CD4-positive, alpha-beta T cell treated with Interleukin-4 for 4 hours (primary cell): ENCODE measurements around the gene FASTKD1.
"Not testable (repeated sequence)": the region's sequence is repeated elsewhere in the genome, so short reads cannot be mapped to it uniquely, and the experiment has no call there.

ENCODE experiments used
- DNase-seq: peaks from one replicate; pipeline ENCODE4 v3.0.0-alpha.2; 2020

Gene FASTKD1, protein sequence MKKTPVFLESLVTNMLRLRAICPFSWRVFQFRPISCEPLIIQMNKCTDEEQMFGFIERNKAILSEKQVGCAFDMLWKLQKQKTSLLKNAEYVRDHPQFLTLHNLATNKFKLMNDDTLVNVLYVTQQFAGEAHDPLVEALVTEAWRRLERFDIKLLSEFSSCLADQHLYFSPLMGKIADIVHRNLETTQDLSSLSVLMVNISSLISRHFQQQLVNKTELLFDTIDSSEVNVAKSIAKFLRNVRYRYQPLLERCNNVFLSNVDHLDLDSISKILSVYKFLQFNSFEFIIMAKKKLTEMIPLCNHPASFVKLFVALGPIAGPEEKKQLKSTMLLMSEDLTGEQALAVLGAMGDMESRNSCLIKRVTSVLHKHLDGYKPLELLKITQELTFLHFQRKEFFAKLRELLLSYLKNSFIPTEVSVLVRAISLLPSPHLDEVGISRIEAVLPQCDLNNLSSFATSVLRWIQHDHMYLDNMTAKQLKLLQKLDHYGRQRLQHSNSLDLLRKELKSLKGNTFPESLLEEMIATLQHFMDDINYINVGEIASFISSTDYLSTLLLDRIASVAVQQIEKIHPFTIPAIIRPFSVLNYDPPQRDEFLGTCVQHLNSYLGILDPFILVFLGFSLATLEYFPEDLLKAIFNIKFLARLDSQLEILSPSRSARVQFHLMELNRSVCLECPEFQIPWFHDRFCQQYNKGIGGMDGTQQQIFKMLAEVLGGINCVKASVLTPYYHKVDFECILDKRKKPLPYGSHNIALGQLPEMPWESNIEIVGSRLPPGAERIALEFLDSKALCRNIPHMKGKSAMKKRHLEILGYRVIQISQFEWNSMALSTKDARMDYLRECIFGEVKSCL

GRCh38 chr2:169573160-169573973, at the start of gene FASTKD1:
Gene FASTKD1 (minus strand): TSS chr2:169573865. CDS start chr2:169572029, 1,836 bp downstream.
- peak; percentile 89 for DNase-seq

- DNase-seq = no peak
Measured at GRCh38 chr2:169623235-169623634, 49.6 kb upstream of the FASTKD1 start.

GRCh38 chr2:169620509-169620908, 46.8 kb upstream of the FASTKD1 start:
- no peak for DNase-seq

GRCh38 chr2:169619946-169620345, 46.3 kb upstream of the FASTKD1 start:
- no peak for DNase-seq

DNA sequence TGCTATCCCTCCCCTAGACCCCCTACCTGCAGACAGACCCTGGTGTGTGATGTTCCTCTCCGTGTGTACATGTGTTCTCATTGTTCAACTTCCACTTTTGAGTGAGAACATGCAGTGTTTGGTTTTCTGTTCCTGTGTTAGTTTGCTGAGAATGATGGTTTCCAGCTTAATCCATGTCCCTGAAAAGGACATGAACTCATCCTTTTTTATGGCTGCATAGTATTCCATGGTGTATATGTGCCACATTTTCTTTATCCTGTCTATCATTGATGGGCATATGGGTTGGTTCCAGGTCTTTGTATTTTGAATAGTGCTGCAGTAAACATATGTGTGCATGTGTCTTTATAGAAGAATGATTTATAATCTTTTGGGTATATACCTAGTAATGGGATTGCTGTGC, 42.3 kb upstream of the FASTKD1 start:
- DNase-seq = not testable (repeated sequence)

GRCh38 chr2:169613876-169614275, 40.2 kb upstream of the FASTKD1 start:
- DNase-seq = no peak

DNA sequence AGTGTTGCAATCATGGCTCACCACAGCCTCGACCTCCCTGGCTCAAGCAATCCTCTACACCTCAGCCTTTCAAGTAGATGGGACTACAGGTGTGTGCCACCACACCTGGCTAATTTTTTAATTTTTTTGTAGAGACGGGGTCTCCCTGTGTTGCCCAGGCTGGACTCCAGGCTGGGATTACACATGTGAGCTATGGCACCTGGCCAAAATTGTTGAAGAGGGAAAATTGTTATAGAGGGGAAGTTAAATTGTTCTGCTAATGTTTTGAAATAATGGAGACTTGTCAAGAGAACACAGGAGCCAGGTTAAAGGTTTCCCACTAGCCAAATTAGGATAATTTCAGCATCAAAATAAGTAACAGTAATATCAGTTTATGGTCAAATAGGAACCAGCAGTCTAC, 35.6 kb upstream of the FASTKD1 start:
- no peak for DNase-seq

DNA sequence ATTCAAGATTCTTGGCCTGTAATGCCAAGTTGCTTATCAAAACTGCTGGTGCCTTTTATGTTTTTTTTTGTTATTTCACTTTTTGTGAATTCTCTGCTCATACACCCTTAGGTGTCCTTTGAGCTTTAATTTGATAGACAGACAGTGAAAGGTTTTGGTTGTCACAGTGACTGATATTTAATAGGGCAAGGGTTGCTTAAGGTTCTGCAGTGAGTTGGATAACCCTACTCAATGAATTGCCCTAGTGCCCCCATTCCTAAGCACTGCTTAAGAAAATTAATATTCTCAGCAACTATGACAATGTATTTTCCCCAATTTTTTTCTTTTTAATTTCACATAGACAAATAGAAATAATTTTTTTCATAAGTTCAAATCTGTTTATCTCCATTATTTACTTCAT, 25.9 kb upstream of the FASTKD1 start:
- no peak for DNase-seq

DNA sequence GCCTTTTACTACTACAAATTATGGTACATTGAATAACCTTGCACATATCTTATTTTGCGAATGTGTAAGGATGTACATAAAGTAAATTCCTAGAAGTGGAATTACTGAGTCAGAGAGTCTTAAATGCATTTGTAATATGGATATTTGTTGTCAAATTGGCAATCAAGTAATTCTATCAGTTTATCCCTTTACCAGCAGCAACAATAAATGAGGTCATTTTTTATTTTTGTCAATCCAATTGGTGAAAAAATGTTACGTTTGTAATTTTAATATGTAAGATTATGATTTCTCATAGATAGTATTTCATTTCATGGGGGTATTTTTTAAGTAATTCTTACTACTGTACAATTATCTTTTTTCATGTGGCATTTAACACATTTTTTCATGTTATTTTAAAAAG, 25.3 kb upstream of the FASTKD1 start:
- no peak for DNase-seq

GRCh38 chr2:169596546-169596945, 22.9 kb upstream of the FASTKD1 start:
- not testable (repeated sequence) for DNase-seq

GRCh38 chr2:169590804-169591203, 17.1 kb upstream of the FASTKD1 start:
- no peak for DNase-seq

GRCh38 chr2:169585673-169586072, 12.0 kb upstream of the FASTKD1 start:
- no peak for DNase-seq

GRCh38 chr2:169584005-169584877, 10.6 kb upstream of the FASTKD1 start, which contains the start of gene PPIG:
Gene PPIG (plus strand): TSS chr2:169584351. CDS start chr2:169604042, 19,691 bp downstream.
- peak; percentile 87 for DNase-seq

- no peak for DNase-seq
Measured at GRCh38 chr2:169583518-169583917, 9.9 kb upstream of the FASTKD1 start.

- DNase-seq = not testable (repeated sequence)
Measured at GRCh38 chr2:169582552-169583266, 9.0 kb upstream of the FASTKD1 start.

DNA sequence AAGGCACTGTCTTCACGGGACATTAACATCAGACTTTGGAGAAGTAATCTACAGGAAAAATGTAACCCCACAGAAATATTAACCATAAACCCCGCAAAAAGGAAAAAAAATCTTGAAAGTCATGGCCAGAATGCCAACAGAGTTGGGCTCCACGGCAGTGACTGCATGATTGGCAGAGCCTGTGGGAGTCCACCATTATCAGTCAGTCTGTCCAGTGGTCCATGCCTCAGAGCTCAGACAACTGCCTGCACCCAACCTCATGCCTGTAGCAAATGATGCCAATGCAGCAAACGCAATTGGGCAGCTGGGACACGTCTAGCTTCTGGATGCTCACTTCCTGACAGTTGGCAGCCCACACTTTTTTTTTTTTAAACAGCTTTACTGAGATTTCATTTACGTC, 5.4 kb upstream of the FASTKD1 start:
- DNase-seq = no peak

DNA sequence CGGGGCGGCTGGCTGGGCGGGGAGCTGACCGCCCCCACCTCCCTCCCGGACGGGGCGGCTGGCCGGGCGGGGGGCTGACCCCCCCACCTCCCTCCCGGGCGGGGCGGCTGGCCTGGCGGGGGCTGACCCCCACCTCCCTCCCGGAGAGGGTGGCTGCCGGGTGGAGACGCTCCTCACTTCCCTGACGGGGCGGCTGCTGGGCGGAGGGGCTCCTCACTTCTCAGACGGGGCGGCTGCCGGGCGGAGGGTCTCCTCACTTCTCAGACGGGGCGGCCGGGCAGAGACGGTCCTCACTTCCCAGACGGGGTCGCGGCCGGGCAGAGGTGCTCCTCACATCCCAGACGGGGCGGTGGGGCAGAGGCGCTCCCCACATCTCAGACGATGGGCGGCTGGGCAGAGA, 1.6 kb upstream of the FASTKD1 start:
- not testable (repeated sequence) for DNase-seq

- not testable (repeated sequence) for DNase-seq
Measured at GRCh38 chr2:169574539-169574938, 874 bp upstream of the FASTKD1 start.

GRCh38 chr2:169573974-169574299, 272 bp upstream of the FASTKD1 start:
- no peak for DNase-seq

GRCh38 chr2:169572821-169573159, 875 bp downstream of the FASTKD1 start:
- DNase-seq = no peak

DNA sequence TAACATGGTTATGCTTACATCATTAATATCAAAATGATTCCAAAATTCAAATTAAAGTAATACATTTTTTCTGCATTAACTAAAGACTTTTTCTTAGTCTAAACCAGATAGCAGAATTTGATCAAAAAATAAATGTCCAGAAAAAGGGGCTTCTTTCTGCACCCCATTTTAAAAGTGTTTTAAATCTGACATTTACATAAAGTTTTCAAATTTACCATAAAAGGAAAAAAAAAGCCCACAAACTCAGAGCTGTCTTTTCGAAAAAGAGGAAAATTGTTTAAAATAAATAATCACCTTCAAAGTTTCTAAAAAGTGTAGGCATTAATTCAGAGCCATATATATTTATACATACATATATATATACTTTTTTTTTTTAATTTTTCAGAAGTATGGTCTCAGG, 1.5 kb downstream of the FASTKD1 start:
- DNase-seq = no peak

- DNase-seq = no peak
Measured at GRCh38 chr2:169571571-169571970, 2.1 kb downstream of the FASTKD1 start.
